OCI-LY7 (cell line): Measurements from ENCODE around the gene SMTNL2. TPM values are rescaled to one million over a fixed set of nuclear protein-coding genes. Genes with fewer than 3 reads are reported as not detected.

Experiments
- BruUV-seq: library from RNA; stranded (reverse); fragments of 400-500 nt; replicated peaks from 2 replicates; lab custom pipeline; 2021; lab: Mats Ljungman, UMichigan
- CTCF ChIA-PET: fragments of 300-600 bp; sonication (Branson Sonifier 250); formaldehyde crosslinking; loops from one replicate; lab custom pipeline; 2022; ENCODE audit warnings: antibody characterized with exemption; ENCODE audit not compliant: unreplicated experiment; lab: Charles Lee
- POLR2A ChIA-PET: fragments of 300-600 bp; sonication (Branson Sonifier 250); formaldehyde crosslinking; loops from one replicate; lab custom pipeline; 2022; ENCODE audit warnings: antibody characterized with exemption; lab: Charles Lee
- DNase-seq: peaks from one replicate; pipeline ENCODE4 v3.0.0-alpha.2; 2015; ENCODE audit warnings: low spot score
- H2AFZ ChIP-seq: fragments of 200-600 bp; sonication (generic), shearing (Covaris generic); 2 replicates; pipeline ENCODE4 v1.6.1; 2014; ENCODE audit warnings: mild to moderate bottlenecking, antibody characterized with exemption, low read length, moderate library complexity
- H3K27ac ChIP-seq: fragments of 200-600 bp; sonication (generic); 2 replicates; pipeline ENCODE4 v1.5.1; 2014; ENCODE audit warnings: mixed run types, low read depth, mild to moderate bottlenecking, moderate library complexity, low read length, inconsistent platforms; ENCODE audit not compliant: poor library complexity, severe bottlenecking
- H3K36me3 ChIP-seq: fragments of 200-600 bp; sonication (generic); 2 replicates; pipeline ENCODE4 v1.6.1; 2014; ENCODE audit warnings: mild to moderate bottlenecking, antibody characterized with exemption, low read length, moderate library complexity, mixed read lengths; ENCODE audit not compliant: insufficient read depth
- H3K4me1 ChIP-seq: fragments of 200-600 bp; sonication (generic); 2 replicates; pipeline ENCODE4 v1.5.1; 2014; ENCODE audit warnings: mild to moderate bottlenecking, low read length; ENCODE audit not compliant: insufficient read depth, poor library complexity, severe bottlenecking
- H3K4me2 ChIP-seq: fragments of 200-600 bp; sonication (generic); 2 replicates; pipeline ENCODE4 v1.6.1; 2014; ENCODE audit warnings: mild to moderate bottlenecking, low read length
- H3K4me3 ChIP-seq: fragments of 200-600 bp; sonication (generic); 2 replicates; pipeline ENCODE4 v1.5.1; 2014; ENCODE audit warnings: mild to moderate bottlenecking, low read depth, low read length; ENCODE audit not compliant: poor library complexity, severe bottlenecking
- H3K79me2 ChIP-seq: fragments of 200-600 bp; sonication (generic); 2 replicates; pipeline ENCODE4 v1.6.1; 2016; ENCODE audit warnings: low read depth, mild to moderate bottlenecking, low read length, moderate library complexity, mixed read lengths; ENCODE audit not compliant: insufficient read depth
- H3K9me2 ChIP-seq: fragments of 200-600 bp; sonication (generic); 2 replicates; pipeline ENCODE4 v1.6.1; 2016; ENCODE audit warnings: mild to moderate bottlenecking, low read length, mixed read lengths; ENCODE audit not compliant: insufficient read depth
- H3K9me3 ChIP-seq: fragments of 200-600 bp; sonication (generic); 2 replicates; pipeline ENCODE4 v1.6.1; 2014; ENCODE audit warnings: mild to moderate bottlenecking, mixed run types, low read length, mixed read lengths
- H4K20me1 ChIP-seq: fragments of 200-600 bp; sonication (generic); 2 replicates; pipeline ENCODE4 v1.6.1; 2014; ENCODE audit warnings: mild to moderate bottlenecking, antibody characterized with exemption, low read length, moderate library complexity, mixed read lengths; ENCODE audit not compliant: insufficient read depth
- CTCF ChIP-seq: fragments of 200-600 bp; sonication (generic); conservative IDR thresholded peaks from 2 replicates; pipeline ENCODE4 v1.5.1; 2014; ENCODE audit warnings: mild to moderate bottlenecking, antibody characterized with exemption, low read length, moderate library complexity, mixed read lengths
- EZH2phosphoT487 ChIP-seq: fragments of 200-600 bp; sonication (generic); IDR thresholded peaks from 2 replicates; pipeline ENCODE4 v1.6.1; 2018; ENCODE audit warnings: low read depth, borderline replicate concordance, mild to moderate bottlenecking, mixed run types, antibody characterized with exemption, low read length, moderate library complexity, mixed read lengths
- intact Hi-C: fragments of 100-400 bp; cut with micrococcal nuclease; formaldehyde crosslinking; loops from one replicate; pipeline ENCODE4 v1.10.0; 2022; ENCODE audit not compliant: unreplicated experiment
- total RNA-seq, 2 experiments: library from RNA; depleted of rRNA in 1 of 2; stranded (reverse); fragments of >200 nt in 1 of 2; shearing (Covaris generic) in 1 of 2; gene quantifications; 2 replicates each; pipeline ENCODE4 v1.2.3, GENCODE V29; 2014 to 2022

Gene SMTNL2
- total RNA-seq, 2 experiments from 2014 or later: not detected

- ChIA-PET CTCF (no interaction called here), POLR2A (interaction anchor here (0.6 to 0.7 kb wide), 2 partner anchors 113 to 766 kb away, joined by 3 to 4 read pairs; no protein-coding TSS in a partner anchor)
- Histone ChIP-seq H2AFZ (no peak overlapping the region), H3K27ac (no peak overlapping the region), H3K4me2 (no peak overlapping the region), H3K36me3 (no peaks in the 10 kb centered on the region), H3K79me2 (no peaks in the 10 kb centered on the region), H3K4me3 (no peak overlapping the region), H4K20me1 (no peaks in the 10 kb centered on the region), H3K4me1 (no peaks in the 10 kb centered on the region), H3K9me3 (no peaks in the 10 kb centered on the region), H3K9me2 (no peaks in the 10 kb centered on the region)
- no peak for DNase-seq
- TF ChIP-seq CTCF (no peak), EZH2phosphoT487 (no peak)
- no TSS peak for BruUV-seq
- intact Hi-C loops: no loop called here
These were observed 25.4 kb downstream of the SMTNL2 start for GRCh38 chr17:4609761-4610160.

GRCh38 chr17:4610162-4610561, 25.8 kb downstream of the SMTNL2 start:
- Histone ChIP-seq H2AFZ (no peak overlapping the region), H3K27ac (no peak overlapping the region), H3K4me1 (no peaks in the 10 kb centered on the region), H3K36me3 (no peaks in the 10 kb centered on the region), H3K9me3 (no peaks in the 10 kb centered on the region), H3K79me2 (no peaks in the 10 kb centered on the region), H3K9me2 (no peaks in the 10 kb centered on the region), H4K20me1 (no peaks in the 10 kb centered on the region), H3K4me3 (no peak overlapping the region), H3K4me2 (no peak overlapping the region)
- intact Hi-C loops: no loop called here
- no TSS peak for BruUV-seq
- ChIA-PET POLR2A (interaction anchor here (0.6 kb wide), 1 partner anchor 112 kb away, joined by 4 read pairs; no protein-coding TSS in a partner anchor), CTCF (no interaction called here)
- DNase-seq: no peak
- TF ChIP-seq CTCF: no peak
- TF ChIP-seq EZH2phosphoT487: no peak

GRCh38 chr17:4610656-4611055, 26.3 kb downstream of the SMTNL2 start:
- H3K4me1 ChIP-seq: no peaks in the 10 kb centered on the region
- H3K36me3 ChIP-seq: no peaks in the 10 kb centered on the region
- no peaks in the 10 kb centered on the region for H4K20me1 ChIP-seq
- H2AFZ ChIP-seq: no peak overlapping the region
- CTCF ChIA-PET: no interaction called here
- POLR2A ChIA-PET: no interaction called here
- no peak for TF ChIP-seq CTCF
- TF ChIP-seq EZH2phosphoT487: no peak
- no TSS peak for BruUV-seq
- no peak overlapping the region for H3K4me2 ChIP-seq
- no peak overlapping the region for H3K4me3 ChIP-seq
- H3K79me2 ChIP-seq: no peaks in the 10 kb centered on the region
- H3K27ac ChIP-seq: no peak overlapping the region
- DNase-seq: no peak
- no peaks in the 10 kb centered on the region for H3K9me3 ChIP-seq
- H3K9me2 ChIP-seq: no peaks in the 10 kb centered on the region
- intact Hi-C loops: no loop called here
